Activated CD4-positive, alpha-beta T cell treated with anti-CD3 and anti-CD28 coated beads for 24 hours (primary cell): Measurements from ENCODE around the gene GNPTG.
A peak's percentile ranks its signal among the peaks of the same experiment; 100 is the strongest.

Source experiments
- DNase-seq, 2 donors: peaks; one replicate each; pipeline ENCODE4 v3.0.0-alpha.2; 2020; ENCODE audit warnings: low read depth in 2 of 2

GNPTG gene

DNA sequence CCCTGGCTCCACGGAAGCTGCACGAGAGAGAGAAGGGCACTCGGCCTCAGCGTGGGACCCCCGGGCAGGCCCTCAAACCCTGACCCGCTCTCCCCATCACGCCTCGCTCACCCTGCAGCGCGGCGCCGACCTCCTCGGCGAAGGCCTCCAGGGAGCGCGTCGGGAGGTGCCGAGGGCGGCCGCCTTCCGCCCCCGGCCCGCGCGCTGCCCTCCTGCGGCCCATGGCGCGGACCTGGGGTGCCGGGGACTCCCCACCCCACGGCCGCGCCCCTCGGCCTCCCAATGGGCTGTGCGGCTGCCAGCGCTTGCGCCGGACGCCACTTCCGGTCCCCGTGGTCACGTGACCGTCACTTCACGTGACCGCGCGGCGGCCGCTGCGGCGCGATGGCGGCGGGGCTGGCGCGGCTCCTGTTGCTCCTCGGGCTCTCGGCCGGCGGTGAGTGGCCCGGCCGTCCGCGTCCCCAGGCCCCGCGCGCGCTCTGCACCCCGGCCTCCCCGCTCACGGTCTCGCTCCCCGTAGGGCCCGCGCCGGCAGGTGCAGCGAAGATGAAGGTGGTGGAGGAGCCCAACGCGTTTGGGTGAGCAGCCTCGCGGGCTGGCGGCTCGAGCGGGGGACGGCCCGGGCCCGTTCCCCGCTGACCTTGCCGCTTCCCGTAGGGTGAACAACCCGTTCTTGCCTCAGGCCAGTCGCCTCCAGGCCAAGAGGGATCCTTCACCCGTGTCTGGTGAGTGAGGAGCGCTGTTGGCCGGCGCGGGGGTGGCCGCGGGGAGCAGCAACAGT, at the start of gene GNPTG, which contains the start of gene TSR3:
TSS of gene GNPTG (plus strand) at position 350 of the 781 bp plus-strand sequence. CDS start at position 385, 35 bp downstream.
TSS of gene TSR3 (minus strand) at position 297 of the 781 bp plus-strand sequence. CDS start at position 223, 74 bp downstream.
- peak; percentile 71 to 74 for DNase-seq

DNA sequence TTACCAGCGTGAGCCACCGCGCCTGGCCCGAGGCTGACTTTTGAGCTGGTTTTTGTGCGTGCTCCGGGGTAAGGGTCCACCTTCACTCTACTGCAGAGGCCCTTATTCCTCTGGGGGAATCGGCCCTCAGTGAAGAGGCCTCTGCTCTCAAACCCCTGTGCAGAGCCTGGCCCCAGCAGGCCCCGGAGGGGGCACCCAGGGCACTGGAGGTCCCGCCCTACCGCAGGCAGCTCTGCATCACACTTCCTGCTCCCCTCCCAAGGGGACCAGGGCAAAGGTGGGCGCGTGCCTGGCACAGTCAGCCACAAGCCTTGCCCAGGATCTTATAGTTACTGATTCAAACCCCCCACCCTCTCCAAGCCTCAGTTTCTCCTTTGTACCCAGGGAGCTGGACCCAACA, 45.9 kb upstream of the GNPTG start:
- DNase-seq, result no peak

DNA sequence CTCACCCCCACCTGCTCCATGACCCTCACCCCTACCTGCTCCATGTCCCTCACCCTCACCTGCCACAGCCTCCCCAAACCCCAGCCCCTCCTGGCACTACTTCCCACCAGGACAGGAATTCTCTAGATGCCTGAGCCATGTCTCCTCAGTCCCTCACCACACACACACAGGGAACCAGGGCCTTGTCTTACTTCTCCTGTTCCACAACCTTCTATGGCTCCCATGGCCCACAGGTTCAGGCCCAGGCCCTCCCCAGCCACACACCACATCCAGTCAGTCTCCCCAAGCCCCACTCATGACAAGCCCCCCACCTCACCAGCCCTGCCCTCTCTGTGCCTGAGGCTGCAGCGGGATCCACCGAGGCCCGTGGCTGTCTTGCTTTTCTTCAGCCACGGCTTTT, 45.4 kb upstream of the GNPTG start:
- no peak for DNase-seq

DNA sequence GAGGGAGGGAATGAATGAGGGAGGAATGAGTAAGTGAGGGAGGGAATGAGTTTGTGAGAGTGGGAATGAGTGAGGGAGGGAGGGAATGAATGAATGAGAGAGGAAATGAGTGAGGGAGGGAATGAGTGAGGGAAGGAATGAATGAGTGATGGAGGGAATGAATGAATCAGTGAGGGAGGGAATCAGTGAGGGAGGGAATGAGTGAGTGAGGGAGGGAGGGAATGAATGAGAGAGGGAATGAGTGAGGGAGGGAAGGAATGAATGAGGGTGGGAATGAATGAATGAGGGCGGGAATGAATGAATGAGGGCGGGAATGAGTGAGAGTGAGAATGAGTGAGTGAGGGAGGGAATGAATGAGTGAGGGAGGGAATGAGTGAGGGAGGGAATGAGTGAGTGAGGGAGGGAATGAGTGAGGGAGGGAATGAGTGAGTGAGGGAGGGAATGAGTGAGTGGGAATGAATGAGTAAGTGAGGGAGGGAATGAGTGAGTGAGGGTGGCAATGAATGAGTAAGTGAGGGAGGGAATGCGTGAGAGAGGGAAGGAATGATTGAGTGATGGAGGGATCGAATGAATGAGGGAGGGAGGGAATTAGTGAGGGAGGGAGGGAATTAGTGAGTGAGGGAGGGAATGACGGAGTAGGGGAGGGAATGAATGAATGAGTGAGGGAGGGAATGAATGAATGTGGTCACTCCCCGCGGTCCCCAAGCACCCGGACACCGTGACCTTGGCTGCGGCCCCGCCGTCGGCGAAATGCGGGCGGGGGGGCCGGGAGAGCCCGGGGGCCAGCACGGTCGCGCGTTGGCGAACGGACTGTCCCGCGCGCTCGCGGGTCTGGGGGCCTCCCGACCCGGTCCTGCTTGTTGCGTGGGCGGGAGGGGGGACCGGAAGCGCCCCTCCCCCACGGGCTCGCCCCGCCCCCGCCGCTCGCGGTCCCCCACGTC, 43.4 kb upstream of the GNPTG start:
- DNase-seq, result no peak

DNA sequence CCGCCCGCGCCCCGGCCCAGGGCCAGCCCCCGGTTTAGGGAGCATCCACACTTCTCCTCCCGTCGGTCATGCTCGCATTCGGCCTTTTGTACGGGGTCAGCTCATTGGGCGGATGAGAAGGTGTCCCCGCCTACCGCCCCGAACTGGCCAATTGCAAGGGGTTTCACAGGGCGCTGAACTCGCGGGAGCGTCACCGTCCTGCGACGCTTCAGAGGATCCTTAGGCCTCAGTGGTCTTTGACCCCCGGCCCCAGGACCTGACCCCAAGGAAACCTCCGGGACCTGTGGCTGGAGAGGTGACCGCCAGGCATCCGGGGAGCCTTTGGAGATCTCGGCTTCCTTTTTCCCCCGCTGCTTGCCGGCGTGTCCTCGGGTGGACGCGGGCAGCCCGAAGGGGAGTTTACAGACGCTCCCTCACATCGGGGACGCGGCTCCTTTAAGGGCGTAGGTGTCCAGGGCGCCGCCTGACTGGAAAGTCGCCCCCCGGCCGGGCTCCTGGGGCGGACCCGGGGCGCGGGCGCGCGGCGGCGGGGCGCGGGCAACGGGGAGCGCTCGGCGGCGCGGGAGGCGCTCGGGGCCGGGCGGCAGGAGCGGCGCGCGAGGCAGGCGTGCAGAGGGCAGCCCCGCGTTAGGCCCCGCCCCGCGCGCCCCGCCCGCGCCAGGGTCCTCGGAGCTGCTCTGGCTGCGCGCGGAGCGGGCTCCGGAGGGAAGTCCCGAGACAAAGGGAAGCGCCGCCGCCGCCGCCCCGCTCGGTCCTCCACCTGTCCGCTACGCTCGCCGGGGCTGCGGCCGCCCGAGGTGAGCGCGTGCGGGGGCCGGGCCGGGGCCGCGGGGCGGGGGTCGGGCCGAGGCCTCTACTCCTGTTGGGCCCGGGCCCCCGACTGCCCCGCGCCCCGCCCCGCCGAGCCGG, 42.5 kb upstream of the GNPTG start, which contains the start of gene UBE2I:
TSS of gene UBE2I (plus strand) at position 660 of the 909 bp plus-strand sequence. CDS start 4,395 bp downstream, outside the sequence.
- peak; percentile 95 to 98 for DNase-seq

DNA sequence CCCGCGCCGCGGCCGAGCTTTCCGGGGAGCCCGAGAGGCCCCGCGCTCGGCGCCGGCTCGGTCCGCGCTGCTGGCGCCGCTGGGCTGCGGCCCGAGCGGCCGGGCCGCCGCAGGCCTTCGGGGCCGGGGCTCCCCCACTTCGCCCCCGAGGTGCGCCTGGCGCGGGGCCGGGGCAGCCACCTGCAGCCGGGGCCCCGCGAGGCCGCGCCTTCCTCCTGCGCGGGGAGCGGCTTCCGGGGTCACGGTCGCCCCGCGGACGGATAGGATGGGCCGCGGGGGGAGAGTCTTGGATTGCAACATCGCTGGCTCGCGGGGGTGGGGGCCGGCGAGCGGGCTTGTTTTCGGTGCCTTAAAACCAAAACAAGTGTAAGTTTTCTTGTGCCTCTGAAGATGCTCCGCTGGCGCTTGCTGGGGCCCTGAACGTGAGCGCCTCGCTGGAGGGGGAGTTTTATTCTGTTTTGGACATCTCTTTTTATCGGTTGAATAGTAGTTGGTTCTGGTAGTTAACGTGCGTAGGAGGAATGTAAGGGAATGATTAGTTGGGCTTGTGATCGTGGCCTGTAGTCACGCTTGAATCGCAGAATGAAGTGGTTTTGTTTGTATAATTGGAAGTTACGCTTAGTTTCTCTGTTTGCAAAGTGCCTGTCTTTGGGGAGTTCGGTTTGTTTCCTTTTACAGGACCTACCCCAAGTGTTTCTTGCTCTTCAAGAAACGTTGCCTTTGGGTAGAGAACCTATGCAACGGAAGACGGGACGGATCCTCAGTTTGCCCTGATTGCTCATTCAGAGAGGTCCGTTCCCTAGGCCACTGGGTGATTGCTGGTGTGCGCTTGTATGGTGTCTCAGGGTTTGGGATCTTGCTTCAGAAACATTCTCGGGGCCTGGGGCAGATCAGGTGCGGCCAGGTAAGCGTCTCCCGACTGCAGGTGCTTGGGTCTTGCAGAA, 41.6 kb upstream of the GNPTG start:
- peak; percentile 33 to 35 for DNase-seq

DNA sequence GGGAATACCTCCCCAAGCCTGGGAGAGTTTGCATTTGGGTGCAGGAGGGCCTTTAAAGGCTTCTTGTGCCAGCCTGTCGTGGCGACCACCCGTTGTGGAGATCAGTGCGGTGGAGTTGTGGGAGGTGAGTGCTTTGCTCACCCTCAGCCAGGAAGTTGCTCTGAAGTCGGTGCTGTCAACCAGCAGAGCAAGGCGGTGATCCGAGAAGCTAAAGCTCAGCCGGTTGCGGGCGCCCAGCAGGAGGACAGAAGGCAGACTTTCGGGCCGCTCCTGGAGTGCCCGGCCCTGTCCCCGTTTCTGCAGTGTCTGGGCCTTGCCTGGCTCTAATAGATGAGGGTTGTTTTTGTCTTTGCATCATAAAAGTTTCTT, 40.9 kb upstream of the GNPTG start:
- no peak for DNase-seq

DNA sequence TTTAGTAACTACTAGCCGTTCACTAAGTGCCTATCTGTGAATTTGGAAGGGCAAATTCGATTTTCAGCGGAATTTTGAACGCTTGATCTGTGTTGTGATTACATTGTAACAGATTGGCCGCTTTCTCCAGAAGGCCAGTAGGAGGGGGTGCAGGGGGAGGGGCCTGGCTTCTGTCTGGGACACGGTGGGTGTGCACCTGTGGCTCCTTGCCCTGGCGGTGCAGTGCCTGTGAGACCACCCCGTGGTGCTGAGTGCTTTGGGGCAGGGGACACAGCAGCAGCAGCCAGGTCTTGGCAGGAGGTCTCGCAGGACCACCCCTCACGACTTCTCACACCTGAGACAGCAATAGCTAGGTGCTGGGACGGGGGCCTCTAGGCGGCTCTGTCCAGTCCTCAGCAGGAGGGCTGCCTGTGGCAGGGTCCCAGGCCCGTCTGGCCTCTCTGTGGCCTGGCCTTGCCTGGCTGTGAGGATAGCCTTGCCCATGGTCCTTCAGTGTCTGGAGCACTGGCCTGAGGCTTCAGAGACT, 40.5 kb upstream of the GNPTG start:
- no peak for DNase-seq

DNA sequence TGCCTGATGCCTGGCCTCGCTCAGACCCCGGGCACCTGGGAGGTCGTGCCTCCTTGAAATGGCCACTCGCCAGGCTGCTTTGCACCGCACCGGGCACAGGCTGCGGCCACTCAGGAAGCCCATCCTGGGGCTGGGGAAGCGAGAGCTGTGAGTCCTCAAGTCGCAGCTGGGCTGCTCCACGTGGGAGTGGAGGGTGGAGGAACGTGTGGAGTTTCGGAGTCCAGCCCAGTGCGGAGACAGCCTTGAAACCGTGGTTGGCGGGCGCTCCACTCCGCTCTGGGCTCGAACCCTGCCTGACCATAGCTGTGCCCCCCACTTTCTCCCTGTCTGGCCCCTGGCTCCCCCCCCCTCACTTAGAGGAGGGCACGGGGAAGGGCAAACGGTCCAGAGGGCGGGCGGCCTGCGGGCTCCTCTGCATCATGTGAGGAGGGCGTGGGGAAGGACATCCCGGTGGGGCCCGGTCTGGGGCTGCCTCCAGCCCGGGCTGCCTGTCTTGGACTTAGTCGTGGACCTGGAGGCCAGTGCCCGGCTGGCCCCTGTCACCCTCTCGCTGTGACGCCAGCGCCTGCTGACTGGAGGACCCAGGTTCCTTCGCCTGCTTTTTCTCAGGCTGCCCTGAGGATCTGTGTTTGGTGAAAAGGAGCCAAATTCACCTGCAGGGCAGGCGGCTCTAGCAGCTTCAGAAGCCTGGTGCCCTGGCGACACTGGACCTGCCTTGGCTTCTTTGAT, 39.8 kb upstream of the GNPTG start:
- no peak for DNase-seq

DNA sequence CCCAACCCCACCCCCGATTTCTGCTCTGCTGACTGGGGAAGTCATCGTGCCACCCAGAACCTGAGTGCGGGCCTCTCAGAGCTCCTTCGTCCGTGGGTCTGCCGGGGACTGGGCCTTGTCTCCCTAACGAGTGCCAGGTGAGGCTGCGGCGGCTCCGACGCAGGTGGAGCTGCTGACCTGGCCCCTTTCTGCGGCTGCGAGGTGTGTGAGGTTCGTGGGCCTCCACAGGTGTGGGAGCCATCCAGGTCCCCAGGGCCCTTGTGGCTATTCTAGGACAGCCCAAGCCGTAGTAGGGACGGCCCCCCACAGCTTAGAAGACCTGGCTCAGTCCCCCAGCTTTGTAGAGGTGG, 39.3 kb upstream of the GNPTG start:
- DNase-seq, result no peak

DNA sequence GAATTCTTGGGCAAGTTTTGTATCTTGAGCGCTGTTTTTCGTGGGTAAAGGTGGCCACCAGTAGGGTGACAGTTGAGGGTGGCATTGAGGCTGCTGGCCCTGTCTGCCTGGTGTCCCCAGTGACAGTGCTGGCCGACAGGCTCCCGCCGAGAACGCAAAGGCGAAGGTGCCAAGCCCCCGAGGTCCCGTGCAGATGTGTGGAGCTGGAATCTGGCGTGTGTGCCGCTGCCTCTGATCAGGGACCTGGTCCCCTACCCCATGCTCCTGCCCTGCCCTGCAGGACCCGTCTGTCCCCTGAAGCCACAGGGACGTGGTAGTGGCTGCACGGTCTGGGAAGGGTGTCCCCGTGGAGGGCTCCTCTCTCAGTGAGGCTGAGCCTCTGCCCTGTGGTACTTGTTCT, 38.8 kb upstream of the GNPTG start:
- no peak for DNase-seq

DNA sequence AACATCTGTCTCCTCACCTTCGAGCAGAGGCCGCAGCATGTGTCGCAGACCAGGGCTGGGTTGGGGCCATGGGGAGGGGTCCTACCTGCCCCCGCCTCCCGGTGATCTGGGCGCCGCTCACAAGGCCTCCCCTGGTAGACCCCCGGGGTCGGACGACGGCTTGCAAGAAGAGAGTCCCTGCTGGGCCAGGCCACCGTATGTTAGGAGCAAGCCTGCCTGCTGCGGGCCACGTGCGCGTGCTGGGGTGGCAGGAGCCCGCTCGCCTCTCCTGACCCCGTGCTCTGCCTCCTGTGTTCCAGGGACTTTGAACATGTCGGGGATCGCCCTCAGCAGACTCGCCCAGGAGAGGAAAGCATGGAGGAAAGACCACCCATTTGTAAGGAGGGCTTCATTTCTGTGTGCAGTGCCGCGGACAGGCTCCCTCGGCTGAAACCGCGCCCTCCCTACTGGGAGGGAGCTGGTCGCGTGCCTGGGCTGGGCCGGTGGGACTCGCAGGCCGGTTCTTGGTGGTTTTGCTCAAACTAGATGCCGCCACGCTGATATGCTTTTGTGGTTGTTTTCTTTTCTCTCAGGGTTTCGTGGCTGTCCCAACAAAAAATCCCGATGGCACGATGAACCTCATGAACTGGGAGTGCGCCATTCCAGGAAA, 37.9 kb upstream of the GNPTG start:
- no peak for DNase-seq

DNA sequence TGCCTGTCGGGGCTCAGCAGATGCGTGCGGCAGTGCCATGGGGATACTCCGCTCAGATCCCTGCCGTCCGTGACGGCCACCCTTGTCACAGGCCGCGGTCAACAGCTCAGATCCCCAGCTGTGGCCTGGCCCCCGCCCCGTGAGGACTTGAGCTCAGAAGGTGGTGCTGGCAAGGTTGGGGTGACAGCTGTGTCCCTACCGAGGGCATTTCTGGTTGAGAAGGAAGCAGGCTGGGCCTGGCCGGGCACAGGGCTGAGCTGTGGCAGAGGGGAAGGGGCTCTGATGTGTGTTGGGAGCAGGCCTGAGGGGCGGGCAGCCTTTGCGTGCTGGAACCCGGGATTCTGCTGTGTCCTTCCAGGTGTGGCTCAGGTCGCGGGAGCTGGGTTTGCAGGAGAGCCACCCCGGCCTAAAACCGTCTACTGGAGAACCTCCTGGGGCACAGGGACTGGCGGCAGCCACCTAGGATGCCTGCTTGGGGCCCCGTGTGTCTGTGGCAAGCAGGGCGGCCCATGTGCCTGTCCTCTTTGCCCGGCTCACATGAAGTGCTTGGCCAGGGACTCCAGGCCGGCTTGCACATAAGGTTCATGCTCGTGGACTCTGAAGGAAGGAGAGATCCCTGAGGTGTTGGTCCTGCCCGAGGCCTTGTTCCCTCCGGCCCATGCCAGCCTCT, 37.2 kb upstream of the GNPTG start:
- no peak for DNase-seq

DNA sequence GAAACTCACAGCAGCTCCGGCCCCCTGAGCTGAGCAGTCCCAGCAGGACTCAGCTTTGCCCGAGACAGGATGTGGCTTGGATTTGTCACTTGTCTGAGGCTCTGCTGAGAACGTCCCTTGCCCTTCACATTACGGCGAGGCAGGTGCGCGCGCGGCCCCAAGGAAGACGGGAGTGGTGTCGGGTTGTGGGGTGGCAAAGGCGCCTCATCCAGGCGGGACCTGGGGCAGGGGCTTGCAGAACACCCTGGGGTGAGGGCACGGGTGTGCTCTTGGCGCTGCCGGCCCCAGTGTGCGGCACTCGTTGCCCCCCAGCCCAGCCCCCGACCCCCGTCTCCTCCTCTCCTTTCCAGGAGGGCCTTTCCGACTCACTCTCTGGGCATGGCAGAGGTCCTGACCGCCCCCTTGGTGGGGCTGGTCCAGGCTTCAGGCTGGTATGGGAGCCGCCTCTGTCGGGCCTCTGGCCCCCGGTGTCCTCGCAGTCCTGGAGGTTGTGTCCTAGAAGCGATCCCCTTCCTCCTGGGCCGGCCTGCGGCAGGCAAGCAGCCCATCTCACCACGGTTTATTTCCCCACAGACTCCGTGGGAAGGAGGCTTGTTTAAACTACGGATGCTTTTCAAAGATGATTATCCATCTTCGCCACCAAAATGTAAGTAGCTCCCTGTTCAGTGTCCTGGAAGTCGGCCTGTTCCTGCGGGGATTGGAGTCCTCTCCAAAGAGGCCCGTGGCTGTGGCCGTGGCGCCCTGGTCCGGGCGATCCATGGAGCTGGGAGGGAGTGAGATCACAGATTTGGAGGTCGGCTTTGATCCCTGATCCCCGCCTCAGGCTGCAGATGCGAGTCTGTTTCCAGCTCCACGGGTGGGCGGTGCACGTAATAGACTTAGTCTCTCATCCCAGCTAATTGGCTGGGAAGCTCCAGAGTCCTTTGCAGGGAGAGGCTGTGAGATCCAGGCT, 36.4 kb upstream of the GNPTG start:
- DNase-seq, result no peak

DNA sequence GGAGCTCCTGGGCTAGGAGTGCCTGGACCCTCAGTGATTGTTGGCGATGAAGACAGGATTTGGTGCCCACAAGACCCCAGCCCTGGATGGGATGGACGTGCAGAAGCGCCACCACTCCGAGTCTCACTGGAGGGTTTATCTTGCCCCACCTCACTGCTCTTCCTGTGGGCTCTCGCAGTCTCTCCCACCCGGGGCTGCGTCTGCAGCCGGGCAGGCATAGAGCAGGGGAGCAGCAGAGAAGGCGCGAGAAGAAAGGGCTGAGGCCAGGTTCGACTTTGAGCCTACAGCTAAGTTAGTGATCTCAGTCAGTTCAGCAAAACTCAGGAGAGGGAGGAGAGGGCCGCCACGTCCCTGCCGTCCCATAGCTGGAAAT, 35.7 kb upstream of the GNPTG start:
- DNase-seq, result no peak

DNA sequence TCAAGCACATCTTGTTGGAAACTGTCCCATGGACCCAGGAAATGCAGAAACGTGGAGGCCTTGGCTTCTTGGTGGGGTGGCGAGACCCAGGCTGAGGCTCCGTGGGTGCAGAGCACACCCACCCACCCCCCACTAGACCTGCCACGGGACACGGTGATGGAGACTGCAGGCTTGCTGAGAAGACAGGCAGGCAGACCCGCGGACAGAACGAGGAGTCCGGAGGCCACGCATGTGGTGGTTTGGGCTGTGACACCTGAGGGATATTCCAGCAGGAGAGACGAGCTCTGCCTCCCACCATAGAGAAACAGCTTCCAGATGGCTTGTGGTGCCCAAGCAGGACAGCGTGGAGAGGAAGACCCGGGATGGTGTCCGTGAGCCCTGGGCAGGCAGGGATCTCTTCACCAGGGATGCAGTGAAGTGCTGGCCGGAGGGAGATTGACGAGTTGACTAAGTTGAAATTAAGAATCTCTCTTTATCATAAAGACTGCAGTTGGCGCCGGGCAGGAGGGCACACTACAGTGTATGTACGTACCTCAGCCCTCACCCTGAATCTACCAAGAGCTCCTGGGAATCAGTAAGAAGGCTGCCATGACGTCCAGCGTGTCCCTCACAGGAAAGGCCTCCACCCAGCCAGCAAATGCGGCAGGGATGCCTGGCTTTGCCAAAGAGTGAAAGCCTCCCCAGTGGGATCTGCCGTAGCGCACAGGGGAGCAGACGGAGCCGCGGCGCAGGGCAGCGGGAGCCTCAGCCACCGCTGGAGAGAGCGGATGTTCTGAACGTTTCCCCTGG, 34.1 kb upstream of the GNPTG start:
- no peak for DNase-seq

DNA sequence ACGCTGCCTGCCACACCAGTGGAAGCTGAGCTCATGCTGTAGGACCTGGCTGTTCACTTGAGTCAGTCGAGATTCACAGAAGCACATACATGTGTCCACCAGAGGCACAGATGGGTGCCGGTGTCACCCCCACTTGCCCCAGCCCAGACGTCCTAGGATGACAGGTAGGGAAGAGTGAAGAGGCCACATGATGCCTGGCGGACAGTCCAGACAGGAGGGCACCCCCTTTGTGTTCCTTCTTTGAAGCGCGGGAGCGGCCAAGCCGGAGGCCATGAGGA, 33.5 kb upstream of the GNPTG start:
- DNase-seq, result no peak
